Loucy (cell line): ENCODE results near the gene GALNT18.

Source experiments
- EZH2phosphoT487 ChIP-seq: fragments of 200-600 bp; IDR thresholded peaks from 2 replicates; pipeline ENCODE4 v1.6.1; 2018; ENCODE audit warnings: antibody characterized with exemption, mild to moderate bottlenecking, moderate library complexity, borderline replicate concordance
- TF ChIP-seq, protein P1 (sequence below): fragments of 200-600 bp; sonication (generic); conservative IDR thresholded peaks from 2 replicates; pipeline ENCODE4 v1.5.1; 2014; ENCODE audit warnings: mild to moderate bottlenecking, antibody characterized with exemption, low read length

DNA sequence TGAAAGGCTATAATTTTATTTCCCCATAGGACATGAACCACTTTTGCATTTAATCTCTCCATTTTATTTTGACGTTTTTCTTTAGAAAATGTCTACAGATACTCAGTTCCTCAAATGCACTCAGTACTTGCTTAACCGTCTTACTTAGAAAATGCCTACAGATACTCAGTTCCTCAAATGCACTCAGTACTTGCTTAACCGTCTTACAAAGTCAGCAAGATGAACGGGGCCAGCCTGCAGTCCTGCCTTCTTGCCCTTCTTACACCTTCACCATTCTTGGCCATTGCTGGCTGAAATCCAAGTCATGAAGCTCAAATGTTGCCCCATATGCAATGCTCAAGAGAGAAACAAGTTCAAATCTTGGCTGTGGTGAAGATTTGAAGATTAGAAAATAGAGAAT lies 302.8 kb downstream of the GALNT18 start:
- TF ChIP-seq, protein P1, sequence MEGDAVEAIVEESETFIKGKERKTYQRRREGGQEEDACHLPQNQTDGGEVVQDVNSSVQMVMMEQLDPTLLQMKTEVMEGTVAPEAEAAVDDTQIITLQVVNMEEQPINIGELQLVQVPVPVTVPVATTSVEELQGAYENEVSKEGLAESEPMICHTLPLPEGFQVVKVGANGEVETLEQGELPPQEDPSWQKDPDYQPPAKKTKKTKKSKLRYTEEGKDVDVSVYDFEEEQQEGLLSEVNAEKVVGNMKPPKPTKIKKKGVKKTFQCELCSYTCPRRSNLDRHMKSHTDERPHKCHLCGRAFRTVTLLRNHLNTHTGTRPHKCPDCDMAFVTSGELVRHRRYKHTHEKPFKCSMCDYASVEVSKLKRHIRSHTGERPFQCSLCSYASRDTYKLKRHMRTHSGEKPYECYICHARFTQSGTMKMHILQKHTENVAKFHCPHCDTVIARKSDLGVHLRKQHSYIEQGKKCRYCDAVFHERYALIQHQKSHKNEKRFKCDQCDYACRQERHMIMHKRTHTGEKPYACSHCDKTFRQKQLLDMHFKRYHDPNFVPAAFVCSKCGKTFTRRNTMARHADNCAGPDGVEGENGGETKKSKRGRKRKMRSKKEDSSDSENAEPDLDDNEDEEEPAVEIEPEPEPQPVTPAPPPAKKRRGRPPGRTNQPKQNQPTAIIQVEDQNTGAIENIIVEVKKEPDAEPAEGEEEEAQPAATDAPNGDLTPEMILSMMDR: no peak
- TF ChIP-seq EZH2phosphoT487: no peak
